OCI-LY7 (cell line): ENCODE results near the gene OR6C74. TPM values are rescaled to one million over a fixed set of nuclear protein-coding genes. Genes with fewer than 3 reads are reported as not detected.

Experiments used
- BruUV-seq: library from RNA; stranded (reverse); fragments of 400-500 nt; replicated peaks from 2 replicates; lab custom pipeline; 2021; lab: Mats Ljungman, UMichigan
- CTCF ChIA-PET: fragments of 300-600 bp; sonication (Branson Sonifier 250); formaldehyde crosslinking; loops from one replicate; lab custom pipeline; 2022; ENCODE audit warnings: antibody characterized with exemption; ENCODE audit not compliant: unreplicated experiment; lab: Charles Lee
- POLR2A ChIA-PET: fragments of 300-600 bp; sonication (Branson Sonifier 250); formaldehyde crosslinking; loops from one replicate; lab custom pipeline; 2022; ENCODE audit warnings: antibody characterized with exemption; lab: Charles Lee
- DNase-seq: peaks from one replicate; pipeline ENCODE4 v3.0.0-alpha.2; 2015; ENCODE audit warnings: low spot score
- H2AFZ ChIP-seq: fragments of 200-600 bp; sonication (generic), shearing (Covaris generic); 2 replicates; pipeline ENCODE4 v1.6.1; 2014; ENCODE audit warnings: mild to moderate bottlenecking, antibody characterized with exemption, low read length, moderate library complexity
- H3K27ac ChIP-seq: fragments of 200-600 bp; sonication (generic); 2 replicates; pipeline ENCODE4 v1.5.1; 2014; ENCODE audit warnings: mixed run types, low read depth, mild to moderate bottlenecking, moderate library complexity, low read length, inconsistent platforms; ENCODE audit not compliant: poor library complexity, severe bottlenecking
- H3K36me3 ChIP-seq: fragments of 200-600 bp; sonication (generic); 2 replicates; pipeline ENCODE4 v1.6.1; 2014; ENCODE audit warnings: mild to moderate bottlenecking, antibody characterized with exemption, low read length, moderate library complexity, mixed read lengths; ENCODE audit not compliant: insufficient read depth
- H3K4me1 ChIP-seq: fragments of 200-600 bp; sonication (generic); 2 replicates; pipeline ENCODE4 v1.5.1; 2014; ENCODE audit warnings: mild to moderate bottlenecking, low read length; ENCODE audit not compliant: insufficient read depth, poor library complexity, severe bottlenecking
- H3K4me2 ChIP-seq: fragments of 200-600 bp; sonication (generic); 2 replicates; pipeline ENCODE4 v1.6.1; 2014; ENCODE audit warnings: mild to moderate bottlenecking, low read length
- H3K4me3 ChIP-seq: fragments of 200-600 bp; sonication (generic); 2 replicates; pipeline ENCODE4 v1.5.1; 2014; ENCODE audit warnings: mild to moderate bottlenecking, low read depth, low read length; ENCODE audit not compliant: poor library complexity, severe bottlenecking
- H3K79me2 ChIP-seq: fragments of 200-600 bp; sonication (generic); 2 replicates; pipeline ENCODE4 v1.6.1; 2016; ENCODE audit warnings: low read depth, mild to moderate bottlenecking, low read length, moderate library complexity, mixed read lengths; ENCODE audit not compliant: insufficient read depth
- H3K9me2 ChIP-seq: fragments of 200-600 bp; sonication (generic); 2 replicates; pipeline ENCODE4 v1.6.1; 2016; ENCODE audit warnings: mild to moderate bottlenecking, low read length, mixed read lengths; ENCODE audit not compliant: insufficient read depth
- H3K9me3 ChIP-seq: fragments of 200-600 bp; sonication (generic); 2 replicates; pipeline ENCODE4 v1.6.1; 2014; ENCODE audit warnings: mild to moderate bottlenecking, mixed run types, low read length, mixed read lengths
- H4K20me1 ChIP-seq: fragments of 200-600 bp; sonication (generic); 2 replicates; pipeline ENCODE4 v1.6.1; 2014; ENCODE audit warnings: mild to moderate bottlenecking, antibody characterized with exemption, low read length, moderate library complexity, mixed read lengths; ENCODE audit not compliant: insufficient read depth
- CTCF ChIP-seq: fragments of 200-600 bp; sonication (generic); conservative IDR thresholded peaks from 2 replicates; pipeline ENCODE4 v1.5.1; 2014; ENCODE audit warnings: mild to moderate bottlenecking, antibody characterized with exemption, low read length, moderate library complexity, mixed read lengths
- EZH2phosphoT487 ChIP-seq: fragments of 200-600 bp; sonication (generic); IDR thresholded peaks from 2 replicates; pipeline ENCODE4 v1.6.1; 2018; ENCODE audit warnings: low read depth, borderline replicate concordance, mild to moderate bottlenecking, mixed run types, antibody characterized with exemption, low read length, moderate library complexity, mixed read lengths
- intact Hi-C: fragments of 100-400 bp; cut with micrococcal nuclease; formaldehyde crosslinking; loops from one replicate; pipeline ENCODE4 v1.10.0; 2022; ENCODE audit not compliant: unreplicated experiment
- total RNA-seq, 2 experiments: library from RNA; depleted of rRNA in 1 of 2; stranded (reverse); fragments of >200 nt in 1 of 2; shearing (Covaris generic) in 1 of 2; gene quantifications; 2 replicates each; pipeline ENCODE4 v1.2.3, GENCODE V29; 2014 to 2022

OR6C74 gene
- total RNA-seq, 2 experiments from 2014 or later, result not detected

- BruUV-seq, result no TSS peak
- no peaks in the 10 kb centered on the region for H3K9me3 ChIP-seq
- H3K36me3 ChIP-seq, result no peaks in the 10 kb centered on the region
- no peak for DNase-seq
- no peak overlapping the region for H2AFZ ChIP-seq
- H3K27ac ChIP-seq, result no peak overlapping the region
- no peaks in the 10 kb centered on the region for H3K9me2 ChIP-seq
- H4K20me1 ChIP-seq, result no peaks in the 10 kb centered on the region
- no peak overlapping the region for H3K4me3 ChIP-seq
- no peak overlapping the region for H3K4me2 ChIP-seq
- H3K4me1 ChIP-seq, result no peaks in the 10 kb centered on the region
- ChIA-PET CTCF (no interaction called here), POLR2A (no interaction called here)
- intact Hi-C loops, result no loop called here
- H3K79me2 ChIP-seq, result no peaks in the 10 kb centered on the region
- TF ChIP-seq EZH2phosphoT487 (no peak), CTCF (no peak)
Measured at GRCh38 chr12:55280991-55281390, 36.6 kb downstream of the OR6C74 start.

- Histone ChIP-seq H4K20me1 (no peaks in the 10 kb centered on the region), H3K4me1 (no peaks in the 10 kb centered on the region), H3K9me3 (no peaks in the 10 kb centered on the region), H3K79me2 (no peaks in the 10 kb centered on the region), H3K9me2 (no peaks in the 10 kb centered on the region), H2AFZ (no peak overlapping the region; the same call in 1 of the 2 replicates), H3K4me3 (no peak overlapping the region), H3K27ac (no peak overlapping the region), H3K4me2 (no peak overlapping the region), H3K36me3 (no peaks in the 10 kb centered on the region)
- ChIA-PET POLR2A (interaction anchor here (0.9 kb wide), 1 partner anchor 31 kb away, joined by 3 read pairs; no protein-coding TSS in a partner anchor), CTCF (no interaction called here)
- no TSS peak for BruUV-seq
- intact Hi-C loops, result no loop called here
- TF ChIP-seq CTCF (no peak), EZH2phosphoT487 (no peak)
- DNase-seq, result no peak
Measured at GRCh38 chr12:55289999-55290398, 45.6 kb downstream of the OR6C74 start.

Other genes with a start within 250 kb of the OR6C74 start
- not detected in 2 replicates for gene NEUROD4, start 224.6 kb upstream of the OR6C74 start, total RNA-seq (2014; rRNA removed; shearing (Covaris generic))
- gene NEUROD4, start 224.6 kb upstream of the OR6C74 start, total RNA-seq (2022), result not detected in 2 replicates
- gene OR9K2, start 118.2 kb upstream of the OR6C74 start, total RNA-seq (2014; rRNA removed; shearing (Covaris generic)), result not detected in 2 replicates
- gene OR9K2, start 118.2 kb upstream of the OR6C74 start, total RNA-seq (2022), result not detected in 2 replicates
- gene OR10A7, start 23.6 kb upstream of the OR6C74 start, total RNA-seq (2014; rRNA removed; shearing (Covaris generic)), result not detected in 2 replicates
- not detected in 2 replicates for gene OR10A7, start 23.6 kb upstream of the OR6C74 start, total RNA-seq (2022)
- gene OR6C6, start 52.0 kb downstream of the OR6C74 start, total RNA-seq (2014; rRNA removed; shearing (Covaris generic)), result not detected in 2 replicates
- not detected in 2 replicates for gene OR6C6, start 52.0 kb downstream of the OR6C74 start, total RNA-seq (2022)
- gene OR6C1, start 69.7 kb downstream of the OR6C74 start, total RNA-seq (2014; rRNA removed; shearing (Covaris generic)), result not detected in 2 replicates
- not detected in 2 replicates for gene OR6C1, start 69.7 kb downstream of the OR6C74 start, total RNA-seq (2022)
- gene OR6C3, start 86.1 kb downstream of the OR6C74 start, total RNA-seq (2014; rRNA removed; shearing (Covaris generic)), result not detected in 2 replicates
- gene OR6C3, start 86.1 kb downstream of the OR6C74 start, total RNA-seq (2022), result not detected in 2 replicates
- gene OR6C75, start 118.4 kb downstream of the OR6C74 start, total RNA-seq (2014; rRNA removed; shearing (Covaris generic)), result not detected in 2 replicates
- gene OR6C75, start 118.4 kb downstream of the OR6C74 start, total RNA-seq (2022), result not detected in 2 replicates
- not detected in 2 replicates for gene OR6C65, start 155.9 kb downstream of the OR6C74 start, total RNA-seq (2014; rRNA removed; shearing (Covaris generic))
- not detected in 2 replicates for gene OR6C65, start 155.9 kb downstream of the OR6C74 start, total RNA-seq (2022)
- gene OR6C76, start 181.6 kb downstream of the OR6C74 start, total RNA-seq (2014; rRNA removed; shearing (Covaris generic)), result not detected in 2 replicates
- gene OR6C76, start 181.6 kb downstream of the OR6C74 start, total RNA-seq (2022), result not detected in 2 replicates
- gene OR6C2, start 199.5 kb downstream of the OR6C74 start, total RNA-seq (2014; rRNA removed; shearing (Covaris generic)), result not detected in 2 replicates
- gene OR6C2, start 199.5 kb downstream of the OR6C74 start, total RNA-seq (2022), result not detected in 2 replicates
- gene OR6C70, start 225.5 kb downstream of the OR6C74 start, total RNA-seq (2014; rRNA removed; shearing (Covaris generic)), result 0.90 TPM in 1 of 2 replicates, not detected in the other
- not detected in 2 replicates for gene OR6C70, start 225.5 kb downstream of the OR6C74 start, total RNA-seq (2022)
- gene OR6C68, start 247.8 kb downstream of the OR6C74 start, total RNA-seq (2014; rRNA removed; shearing (Covaris generic)), result not detected in 2 replicates
- not detected in 2 replicates for gene OR6C68, start 247.8 kb downstream of the OR6C74 start, total RNA-seq (2022)